Fibroblast of villous mesenchyme (primary cell): ENCODE results near the gene NAV3. TPM values are rescaled to one million over a fixed set of nuclear protein-coding genes. Genes with fewer than 3 reads are reported as not detected.
A peak's percentile ranks its signal among the peaks of the same experiment; 100 is the strongest.

ENCODE experiments used
- DNase-seq: peaks from one replicate; pipeline ENCODE4 v3.0.0-alpha.2; 2010; ENCODE audit warnings: low read depth
- H3K4me3 ChIP-seq: 2 replicates; pipeline ENCODE4 v1.5.1; 2011; ENCODE audit warnings: low read depth, mild to moderate bottlenecking, low read length
- total RNA-seq: library from RNA; depleted of rRNA; stranded (reverse); fragments of >200 nt; gene quantifications from 2 replicates; pipeline ENCODE4 v1.2.3, GENCODE V29; 2012
- TF ChIP-seq, protein P1 (sequence below): IDR thresholded peaks from 2 replicates; pipeline ENCODE4 v1.5.1; 2012; ENCODE audit warnings: low read depth, mild to moderate bottlenecking, low read length; ENCODE audit not compliant: insufficient read depth

The NAV3 gene
- total RNA-seq, 1 donor = 206 TPM

DNA sequence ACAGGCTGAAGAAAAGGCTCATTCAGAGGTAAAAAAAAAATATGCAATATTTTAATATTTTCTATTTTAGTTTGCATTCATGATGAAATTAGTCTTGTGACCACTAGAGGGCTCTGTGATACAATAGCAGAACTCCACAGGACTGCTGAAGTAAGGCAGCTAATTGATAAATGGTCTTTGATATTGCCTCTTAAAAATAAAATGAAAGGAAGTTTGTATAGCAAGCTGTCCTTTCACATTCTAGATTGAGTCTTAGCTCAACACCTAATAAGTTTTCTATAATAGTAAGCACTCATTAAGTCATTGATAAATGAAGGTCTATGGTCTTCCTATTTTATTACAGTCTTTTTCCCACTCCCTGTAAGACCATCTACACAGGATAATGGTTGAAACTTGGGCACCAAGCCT lies 315.7 kb downstream of the NAV3 start:
- TF ChIP-seq, protein P1, sequence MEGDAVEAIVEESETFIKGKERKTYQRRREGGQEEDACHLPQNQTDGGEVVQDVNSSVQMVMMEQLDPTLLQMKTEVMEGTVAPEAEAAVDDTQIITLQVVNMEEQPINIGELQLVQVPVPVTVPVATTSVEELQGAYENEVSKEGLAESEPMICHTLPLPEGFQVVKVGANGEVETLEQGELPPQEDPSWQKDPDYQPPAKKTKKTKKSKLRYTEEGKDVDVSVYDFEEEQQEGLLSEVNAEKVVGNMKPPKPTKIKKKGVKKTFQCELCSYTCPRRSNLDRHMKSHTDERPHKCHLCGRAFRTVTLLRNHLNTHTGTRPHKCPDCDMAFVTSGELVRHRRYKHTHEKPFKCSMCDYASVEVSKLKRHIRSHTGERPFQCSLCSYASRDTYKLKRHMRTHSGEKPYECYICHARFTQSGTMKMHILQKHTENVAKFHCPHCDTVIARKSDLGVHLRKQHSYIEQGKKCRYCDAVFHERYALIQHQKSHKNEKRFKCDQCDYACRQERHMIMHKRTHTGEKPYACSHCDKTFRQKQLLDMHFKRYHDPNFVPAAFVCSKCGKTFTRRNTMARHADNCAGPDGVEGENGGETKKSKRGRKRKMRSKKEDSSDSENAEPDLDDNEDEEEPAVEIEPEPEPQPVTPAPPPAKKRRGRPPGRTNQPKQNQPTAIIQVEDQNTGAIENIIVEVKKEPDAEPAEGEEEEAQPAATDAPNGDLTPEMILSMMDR = peak; percentile 79
- peak; percentile 60 for DNase-seq
- no peak overlapping the region for H3K4me3 ChIP-seq

DNA sequence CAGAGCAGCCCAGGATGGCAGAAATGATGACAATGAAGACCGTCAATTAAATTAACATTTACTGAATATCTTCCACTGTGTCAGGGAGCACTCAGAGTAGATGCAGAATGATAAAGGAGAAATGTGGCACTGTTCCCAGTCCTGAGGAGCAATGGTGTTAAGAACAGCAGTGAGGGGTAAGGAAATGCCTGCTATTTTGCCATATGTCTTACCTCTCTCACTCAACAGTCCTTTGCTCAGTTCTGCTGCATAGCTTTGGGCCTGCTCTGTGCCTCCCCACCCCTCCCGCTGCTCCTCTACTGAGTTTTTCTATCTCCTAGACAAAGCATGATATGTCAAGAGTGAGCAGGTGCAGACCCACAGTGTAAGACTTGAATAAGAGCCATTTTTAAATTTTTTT lies 318.8 kb downstream of the NAV3 start:
- no peak for DNase-seq
- TF ChIP-seq, protein P1 = no peak
- no peak overlapping the region for H3K4me3 ChIP-seq

DNA sequence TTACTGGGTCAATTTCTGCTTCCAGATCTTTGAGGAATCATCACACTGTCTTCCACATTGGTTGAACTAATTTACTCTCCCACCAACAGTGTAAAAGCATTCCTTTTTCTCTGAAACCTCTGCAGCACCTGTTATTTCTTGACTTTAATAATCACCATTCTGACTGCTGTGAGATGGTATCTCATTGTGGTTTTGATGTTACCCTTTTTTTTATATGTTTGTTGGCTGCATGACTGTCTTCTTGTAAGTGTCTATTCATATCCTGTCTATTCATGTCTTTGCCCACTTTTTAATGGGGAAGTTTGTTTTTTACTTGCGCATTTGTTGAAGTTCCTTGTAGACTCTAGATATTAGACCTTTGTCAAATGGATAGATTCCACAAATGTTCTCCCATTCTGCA lies 324.9 kb downstream of the NAV3 start:
- DNase-seq = no peak
- H3K4me3 ChIP-seq = no peak overlapping the region
- TF ChIP-seq, protein P1 = no peak

- no peak overlapping the region for H3K4me3 ChIP-seq
- DNase-seq = peak; percentile 24
- TF ChIP-seq, protein P1 = no peak
These were observed 326.1 kb downstream of the NAV3 start for GRCh38 chr12:78156751-78157150.

DNA sequence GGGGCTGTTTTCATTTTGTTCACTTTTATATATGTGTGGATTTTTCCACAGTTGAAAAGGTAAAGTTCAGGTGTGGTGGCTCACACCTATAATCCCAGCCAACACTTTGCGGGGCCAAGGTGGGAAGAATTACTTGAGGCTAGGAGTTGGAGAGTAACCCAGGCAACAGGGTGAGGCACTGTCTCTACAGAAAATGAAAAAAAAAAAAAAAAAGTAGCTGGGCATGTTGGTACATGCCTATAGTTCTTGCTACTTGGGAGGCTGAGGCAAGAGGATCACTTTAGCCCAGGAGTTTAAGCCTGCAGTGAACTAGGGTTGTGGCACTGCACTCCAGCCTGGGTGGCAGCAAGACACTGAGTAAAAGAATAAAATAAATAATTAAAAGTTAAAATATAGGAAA lies 326.5 kb downstream of the NAV3 start:
- DNase-seq = no peak
- H3K4me3 ChIP-seq = no peak overlapping the region
- TF ChIP-seq, protein P1 = no peak

DNA sequence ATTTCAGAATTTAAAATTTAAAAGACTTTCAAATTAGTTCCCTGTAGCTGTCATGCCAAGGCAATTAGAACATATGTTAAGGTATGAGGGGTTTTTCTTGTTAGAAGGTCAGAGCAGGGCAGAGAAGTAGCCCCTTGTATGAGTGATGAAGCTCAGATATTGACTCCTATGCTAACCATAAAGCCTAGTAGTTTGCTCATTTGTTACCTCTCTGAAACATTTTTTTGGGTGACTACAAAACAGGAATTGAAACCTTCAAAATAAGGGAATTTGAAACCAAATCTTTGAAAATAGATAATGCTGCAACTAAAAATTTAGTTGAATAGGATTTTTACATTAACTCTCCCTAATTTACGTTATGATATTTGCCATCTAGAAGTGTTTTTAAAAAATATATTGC lies 333.5 kb downstream of the NAV3 start:
- H3K4me3 ChIP-seq = no peak overlapping the region
- TF ChIP-seq, protein P1 = no peak
- no peak for DNase-seq

DNA sequence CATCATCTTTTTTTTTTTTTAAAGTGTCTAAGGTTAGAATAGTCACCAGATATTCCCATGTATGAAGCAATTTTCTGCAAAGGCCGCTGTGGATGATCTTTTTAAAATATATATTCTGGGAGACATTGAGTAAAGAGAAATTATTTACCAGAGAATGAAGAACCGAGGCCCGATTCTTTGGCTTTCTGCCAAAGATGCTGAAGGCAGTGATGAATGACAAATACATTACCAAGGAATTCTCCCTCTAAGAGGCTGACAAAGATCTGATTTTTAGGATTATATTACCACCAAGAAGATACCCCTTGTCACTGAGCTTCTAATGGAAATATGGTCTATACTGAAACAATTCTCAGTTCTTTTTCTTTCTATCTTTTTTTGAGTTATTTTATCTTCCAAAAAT lies 336.8 kb downstream of the NAV3 start:
- no peak for DNase-seq
- H3K4me3 ChIP-seq = no peak overlapping the region
- TF ChIP-seq, protein P1 = no peak
